Neural progenitor cell (in vitro differentiated cells): Measurements from ENCODE around the gene PLPP3.

Experiments used
- CTCF ChIP-seq: fragments of 200-600 bp; sonication (generic); IDR thresholded peaks from 2 replicates; pipeline ENCODE4 v1.5.1; 2017; ENCODE audit warnings: antibody characterized with exemption, mild to moderate bottlenecking
- EZH2 ChIP-seq: fragments of 200-600 bp; sonication (generic); IDR thresholded peaks from 2 replicates; pipeline ENCODE4 v1.6.1; 2017; ENCODE audit warnings: antibody characterized with exemption, mild to moderate bottlenecking, moderate library complexity

- TF ChIP-seq CTCF (no peak), EZH2 (no peak)
These were observed 77.9 kb downstream of the PLPP3 start for GRCh38 chr1:56501426-56501825.
